NCI-H1436 treated with DMSO at 0.1 percent for 48 hours (cell line): ENCODE measurements around the gene ADCY2.

ENCODE experiments used
- DNase-seq: peaks from one replicate; lab custom pipeline; 2025; lab: John Stamatoyannopoulos, UW

Gene ADCY2

DNA sequence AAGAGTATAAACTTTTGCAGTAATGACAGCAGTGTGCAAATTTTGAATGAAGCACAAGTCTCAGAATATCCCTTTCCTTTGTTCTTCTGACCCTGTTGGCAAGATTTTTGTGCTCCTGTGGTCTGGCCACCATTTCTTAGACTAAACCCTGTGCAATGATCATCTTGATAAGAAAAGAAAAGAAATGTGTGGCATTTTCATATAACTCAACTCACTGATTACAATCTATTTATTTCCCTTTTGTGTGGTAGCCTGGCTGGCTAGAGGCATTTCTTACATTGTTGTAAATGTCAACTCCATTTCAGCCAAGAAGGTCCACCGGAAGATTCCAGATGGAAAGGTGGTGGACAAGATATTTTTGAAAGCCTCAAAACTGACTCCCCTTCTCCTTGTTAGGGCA lies 41.9 kb downstream of the ADCY2 start:
- no peak for DNase-seq

DNA sequence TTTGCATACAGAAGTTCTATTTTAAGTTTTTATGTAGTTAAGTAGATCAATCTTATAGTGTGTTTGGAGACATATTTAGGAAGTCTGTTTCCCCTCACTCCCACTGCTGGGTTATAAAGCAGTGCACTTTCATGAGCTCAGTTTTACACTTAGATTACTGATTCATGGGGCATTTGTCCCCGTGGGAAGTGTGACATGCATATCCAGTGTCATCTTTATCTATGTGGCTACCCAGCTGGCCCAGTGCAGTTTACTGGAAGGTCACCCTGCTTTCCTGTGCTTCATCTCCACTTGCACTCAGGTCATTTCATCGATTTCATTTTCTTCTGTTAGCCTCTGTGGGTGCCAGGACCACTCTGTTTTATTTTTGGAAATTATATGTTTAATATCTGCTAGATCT lies 49.1 kb downstream of the ADCY2 start:
- DNase-seq: no peak

DNA sequence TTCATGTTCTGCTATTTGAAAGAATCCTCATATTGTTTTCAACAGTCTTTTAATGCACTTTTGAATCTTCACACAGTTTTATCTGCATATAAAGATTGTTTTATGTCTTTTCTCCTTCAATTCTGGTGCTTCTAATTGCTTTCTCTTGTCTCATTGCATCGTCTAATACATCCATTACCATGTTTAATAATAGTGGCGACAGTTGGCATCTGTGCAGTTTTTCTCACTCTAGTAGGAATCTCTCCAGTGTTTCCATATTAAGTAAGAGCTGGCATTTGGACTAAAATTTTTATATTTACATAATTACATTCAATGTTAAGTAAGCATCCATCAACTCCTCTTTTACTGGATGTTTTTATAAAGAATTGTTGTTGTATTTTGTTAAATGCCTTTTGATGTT lies 49.9 kb downstream of the ADCY2 start:
- DNase-seq: no peak

DNA sequence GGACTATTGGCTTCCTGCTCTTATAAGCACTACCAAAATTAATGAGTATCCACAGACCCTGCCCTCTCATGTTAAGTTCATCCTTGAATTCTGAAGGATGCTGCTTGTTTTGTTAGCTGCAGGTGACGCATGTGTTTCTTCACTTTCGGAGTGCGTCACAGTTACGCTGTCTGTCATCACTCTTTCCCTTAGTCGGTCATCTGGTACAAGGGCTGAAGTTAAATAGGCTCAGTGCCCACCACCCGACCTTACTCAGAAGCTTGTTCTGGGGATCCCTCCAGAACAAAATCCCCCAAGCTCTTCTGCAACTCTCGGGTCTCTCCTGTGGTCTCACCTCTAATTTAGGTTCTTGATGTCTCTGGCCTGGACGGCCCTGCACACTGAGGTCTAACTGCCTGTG lies 51.0 kb downstream of the ADCY2 start:
- DNase-seq: no peak

DNA sequence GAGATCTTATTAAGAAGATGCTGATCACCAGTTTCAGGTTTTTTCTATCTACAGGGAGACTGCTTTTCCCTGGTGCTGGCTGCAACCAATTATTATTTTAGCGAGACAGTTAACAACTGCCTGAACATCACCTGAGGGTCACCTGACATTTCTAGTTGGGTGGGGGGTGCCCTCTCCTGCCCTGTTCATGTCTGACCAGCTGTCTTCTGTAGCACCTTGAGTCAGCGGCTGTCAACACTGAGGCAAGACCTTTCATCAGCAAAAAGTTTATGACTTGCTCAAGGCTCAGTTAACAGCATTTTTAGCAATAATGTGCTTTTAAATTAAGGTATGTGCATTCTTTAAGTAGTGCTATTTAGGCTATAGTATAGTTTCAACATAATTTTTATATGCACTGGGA lies 58.0 kb downstream of the ADCY2 start:
- no peak for DNase-seq

DNA sequence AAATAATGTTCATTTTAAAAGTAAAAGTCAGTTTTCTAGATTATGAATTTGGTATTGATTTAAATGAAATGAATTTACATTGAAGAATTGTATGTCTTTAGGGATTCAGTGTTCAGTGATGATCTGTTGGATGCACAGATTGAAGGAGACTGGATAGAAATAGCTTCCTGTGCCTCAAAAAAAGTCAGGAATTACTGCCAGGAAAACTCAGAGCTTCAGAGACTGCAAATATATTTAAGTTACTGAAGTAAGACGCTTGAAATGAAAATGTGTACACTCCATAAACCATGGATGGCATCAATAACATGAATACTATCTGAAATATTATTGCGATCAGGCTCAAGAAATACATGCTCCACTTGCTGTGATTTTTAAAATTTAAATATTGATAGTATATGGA lies 60.3 kb downstream of the ADCY2 start:
- no peak for DNase-seq

DNA sequence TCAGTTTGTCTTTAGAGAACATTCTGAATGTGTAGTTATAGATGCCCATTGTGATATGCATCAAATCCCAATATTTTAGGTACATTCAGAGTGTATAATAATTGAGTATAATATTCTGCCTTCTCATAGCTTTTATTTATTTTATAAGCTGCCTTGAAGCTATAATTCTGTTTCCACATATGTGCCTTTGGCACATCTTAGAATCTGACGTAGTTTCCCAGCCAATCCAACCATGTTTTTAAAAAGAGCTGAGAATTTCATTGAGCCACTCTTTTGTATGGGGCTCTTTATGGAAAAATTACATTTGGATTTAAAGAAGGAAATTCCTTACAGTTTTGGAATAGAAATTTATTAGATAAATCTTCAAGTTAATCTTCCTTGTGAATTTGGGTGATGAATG lies 65.4 kb downstream of the ADCY2 start:
- DNase-seq: no peak

DNA sequence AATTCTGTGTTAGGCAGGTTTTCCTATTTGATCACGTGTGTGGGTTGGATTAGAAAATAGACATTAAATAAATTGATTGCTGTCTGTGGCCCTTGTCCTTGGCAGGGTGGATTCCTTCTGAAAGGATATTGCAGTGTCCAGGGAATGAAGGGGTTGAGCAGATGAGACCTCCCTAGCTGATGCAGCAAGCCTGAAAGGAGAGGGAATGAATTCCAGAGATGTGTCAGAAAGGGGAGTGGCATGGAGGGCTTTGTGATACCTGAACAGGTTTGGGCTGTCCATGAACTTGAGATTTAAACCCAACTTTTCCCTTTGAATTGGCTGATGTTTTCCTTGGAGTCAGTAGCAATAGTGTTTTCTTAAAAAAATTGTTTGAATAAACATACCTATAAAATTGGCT lies 66.8 kb downstream of the ADCY2 start:
- DNase-seq: no peak

DNA sequence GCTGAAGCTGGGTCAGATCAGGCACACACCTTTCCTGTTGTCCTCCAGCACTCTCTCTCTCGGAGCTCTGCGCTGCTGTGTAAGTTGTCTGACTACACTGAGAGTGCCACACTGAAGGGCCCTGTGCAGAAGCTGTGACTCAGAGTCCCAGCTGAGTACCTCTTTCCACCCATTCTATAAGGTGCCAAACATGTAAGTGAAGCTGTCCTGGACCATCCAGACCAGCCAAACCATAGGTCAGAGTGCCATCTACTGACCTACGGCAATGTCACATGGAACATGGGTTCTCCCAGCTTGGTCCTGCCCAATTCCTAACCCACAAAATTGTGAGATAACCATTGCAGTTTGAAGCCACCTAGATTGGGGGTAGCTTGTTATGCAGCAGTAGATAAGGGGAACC lies 68.2 kb downstream of the ADCY2 start:
- DNase-seq: no peak

DNA sequence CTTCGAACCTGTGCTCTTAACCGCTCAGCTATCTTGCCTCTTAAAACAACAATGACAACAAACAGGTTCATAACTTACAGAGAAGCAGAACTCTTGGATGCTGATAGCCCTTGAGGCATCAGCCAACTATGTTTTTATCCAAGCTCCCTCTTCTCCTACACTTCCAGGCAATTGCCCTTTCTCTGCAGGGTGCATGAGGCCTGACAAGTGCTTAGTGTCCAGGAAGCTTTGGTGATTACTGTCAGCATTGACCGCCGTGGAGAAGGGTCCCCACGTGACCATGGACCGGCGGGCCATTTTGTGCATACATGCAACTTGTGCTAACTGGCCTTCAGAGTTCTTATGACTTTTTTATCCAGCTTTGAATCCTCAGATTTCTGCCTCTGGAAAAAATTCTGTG lies 71.2 kb downstream of the ADCY2 start:
- no peak for DNase-seq

DNA sequence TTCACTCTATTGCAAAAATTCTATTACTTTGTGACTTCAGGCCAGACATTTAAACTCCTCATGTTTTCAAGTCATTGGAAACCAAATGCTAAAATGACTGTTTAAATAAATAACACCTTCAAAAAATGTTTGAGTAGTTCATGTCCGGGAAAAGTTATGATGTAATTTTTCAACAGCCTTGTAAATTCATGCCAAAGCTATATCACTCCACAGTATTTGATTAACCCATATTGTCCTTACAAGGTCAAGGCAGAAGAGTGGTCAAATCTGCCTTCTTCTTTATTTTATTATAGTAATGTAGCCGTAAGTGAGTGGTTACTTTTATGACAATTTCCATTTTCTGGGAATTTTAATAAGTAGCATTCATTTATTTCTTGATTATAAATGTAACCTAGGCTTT lies 72.8 kb downstream of the ADCY2 start:
- DNase-seq: no peak

DNA sequence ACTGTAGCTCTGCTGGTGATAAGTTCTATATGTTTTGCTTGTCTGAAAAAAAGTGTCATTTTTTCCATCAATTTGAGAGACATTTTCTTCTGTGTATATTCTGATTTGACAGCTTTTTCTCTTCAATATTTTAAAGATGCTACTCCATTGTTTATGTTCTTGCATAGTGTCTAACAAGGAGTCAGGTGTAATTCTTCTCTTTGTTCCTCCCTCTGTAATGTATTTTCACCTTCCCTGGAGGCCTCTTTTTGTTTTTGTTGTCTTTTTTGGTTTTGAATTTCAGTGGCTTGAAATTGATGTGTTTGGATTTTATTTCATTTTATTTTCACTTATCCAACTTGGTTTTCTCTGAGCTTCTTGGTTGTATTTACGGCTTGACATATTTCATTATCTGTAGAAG lies 75.8 kb downstream of the ADCY2 start:
- DNase-seq: no peak

DNA sequence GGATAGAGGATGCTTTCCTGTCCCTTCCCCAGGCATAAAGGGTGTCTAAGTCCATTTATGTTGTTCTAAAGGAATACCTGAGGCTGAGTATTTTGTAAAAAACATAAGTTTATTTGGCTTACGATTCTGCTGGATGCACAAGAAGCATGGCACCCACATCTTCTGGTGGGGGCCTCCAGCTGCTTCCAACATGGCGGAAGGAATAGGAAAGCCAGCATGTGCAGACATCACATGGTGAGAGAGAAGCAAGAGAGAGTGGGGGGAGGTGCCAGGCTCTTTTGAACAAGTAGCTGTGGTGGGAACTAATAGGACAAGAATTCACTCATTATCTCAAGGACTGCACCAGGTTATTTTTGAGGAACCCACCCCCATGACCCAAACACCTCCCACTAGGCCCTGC lies 77.2 kb downstream of the ADCY2 start:
- no peak for DNase-seq

DNA sequence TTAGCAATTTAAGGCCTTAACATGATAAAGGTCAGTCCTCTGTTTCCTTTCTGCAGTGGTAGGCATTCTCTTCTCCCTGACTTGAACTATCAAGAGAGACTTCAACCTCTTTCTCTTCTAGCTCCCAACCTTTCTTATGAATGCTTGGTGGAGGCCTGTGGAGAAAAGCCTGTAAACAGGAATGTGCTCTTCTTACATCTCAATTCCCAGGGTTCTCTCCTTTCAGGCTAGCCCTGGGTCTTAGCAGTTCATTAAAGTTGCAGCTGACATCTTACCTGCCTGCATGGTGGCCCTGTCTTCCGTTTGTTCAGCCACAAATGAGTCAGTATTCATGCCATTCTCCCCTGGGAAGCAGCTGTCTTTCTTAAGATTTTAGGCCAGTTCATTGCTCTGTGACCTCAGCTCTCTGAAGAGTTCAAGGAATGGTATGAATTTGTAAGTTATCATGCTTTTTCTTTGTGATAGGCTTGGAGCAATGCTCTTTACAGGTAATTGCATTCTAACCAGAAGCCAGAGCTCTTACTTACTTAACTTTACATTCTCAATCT lies 77.8 kb downstream of the ADCY2 start:
- DNase-seq: no peak

DNA sequence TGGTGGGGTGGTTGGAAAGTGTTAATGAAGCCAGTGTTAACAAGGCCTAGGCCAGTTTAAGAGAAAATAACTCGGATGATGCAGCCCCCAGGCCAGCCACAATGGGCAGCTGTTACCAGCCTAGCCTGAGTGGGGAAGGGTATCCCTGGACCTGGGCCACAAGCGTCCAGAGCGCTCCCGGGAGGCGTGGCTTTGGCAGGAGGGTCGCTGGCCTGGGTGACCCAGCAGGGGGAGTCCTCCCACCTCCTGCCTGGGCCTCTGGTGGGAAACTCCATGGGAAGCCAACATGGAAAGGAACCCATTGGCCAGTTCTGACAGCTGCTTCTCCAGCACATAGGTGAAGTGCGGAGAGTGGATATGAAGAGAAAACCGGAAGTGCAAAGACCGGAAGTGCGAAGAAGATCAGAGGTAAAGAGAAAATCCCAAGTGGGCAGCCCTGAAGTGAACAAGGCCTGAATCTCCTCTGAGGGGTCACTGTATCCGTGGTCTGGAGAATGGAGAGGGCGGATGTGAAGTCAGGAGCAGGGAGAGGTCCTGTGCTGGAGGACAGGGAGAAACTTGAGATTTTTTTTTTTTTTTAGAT lies 79.0 kb downstream of the ADCY2 start:
- no peak for DNase-seq

DNA sequence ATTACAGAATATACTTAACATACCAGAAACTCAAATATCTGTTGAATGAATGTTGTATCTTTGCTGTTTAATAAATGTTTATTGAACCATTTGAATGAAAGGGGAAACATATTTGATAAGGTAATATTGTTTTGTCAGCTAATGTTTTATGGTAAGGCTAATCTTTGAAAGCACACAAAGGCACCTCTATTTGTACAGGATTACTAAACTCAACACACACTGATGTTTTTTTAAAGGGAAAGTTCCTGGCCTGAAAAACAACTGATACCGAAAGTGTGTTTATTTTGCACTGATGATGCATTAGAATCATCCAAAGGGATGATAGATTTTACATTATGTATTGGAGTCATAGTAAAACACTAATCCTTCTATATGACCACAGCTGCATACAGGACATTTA lies 82.5 kb downstream of the ADCY2 start:
- DNase-seq: no peak

DNA sequence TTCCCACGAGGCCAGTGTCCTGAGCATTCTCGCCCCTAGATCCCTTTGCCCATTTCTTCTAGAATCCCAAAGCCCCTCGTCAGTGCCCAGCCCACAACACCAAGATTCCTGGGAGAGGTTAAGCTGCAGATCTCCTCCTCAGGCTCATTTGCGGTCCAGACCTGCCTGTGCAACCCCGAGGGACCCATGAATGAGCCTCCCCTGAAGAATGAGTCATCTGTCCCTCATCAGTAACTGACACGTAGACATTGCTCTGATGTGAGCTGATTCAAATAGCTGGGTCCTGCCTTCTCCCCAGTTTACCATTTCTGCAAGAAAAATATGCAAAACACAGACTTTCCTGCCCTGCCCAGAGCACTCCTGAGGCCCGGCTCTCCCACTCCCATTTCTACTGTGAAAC lies 92.8 kb downstream of the ADCY2 start:
- DNase-seq: no peak

DNA sequence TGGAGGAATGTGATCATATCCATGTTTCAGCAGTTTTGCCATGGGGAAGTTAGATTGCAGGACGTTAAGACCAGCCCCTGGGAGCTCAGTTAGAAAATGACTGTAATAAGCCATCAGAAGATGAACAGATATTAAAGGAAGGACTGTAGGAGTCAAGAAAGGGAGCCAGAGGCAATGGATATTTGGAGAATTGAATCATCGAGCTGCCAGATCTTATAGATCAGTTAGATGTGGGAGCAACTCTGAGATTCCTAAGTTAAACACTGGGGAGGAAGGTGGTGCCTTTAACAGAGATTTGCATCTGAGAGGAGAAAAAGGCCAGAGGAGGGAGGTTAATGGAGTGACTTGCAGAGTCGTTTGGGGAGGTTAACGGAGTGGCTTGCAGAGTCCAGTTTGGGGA lies 96.4 kb downstream of the ADCY2 start:
- no peak for DNase-seq

DNA sequence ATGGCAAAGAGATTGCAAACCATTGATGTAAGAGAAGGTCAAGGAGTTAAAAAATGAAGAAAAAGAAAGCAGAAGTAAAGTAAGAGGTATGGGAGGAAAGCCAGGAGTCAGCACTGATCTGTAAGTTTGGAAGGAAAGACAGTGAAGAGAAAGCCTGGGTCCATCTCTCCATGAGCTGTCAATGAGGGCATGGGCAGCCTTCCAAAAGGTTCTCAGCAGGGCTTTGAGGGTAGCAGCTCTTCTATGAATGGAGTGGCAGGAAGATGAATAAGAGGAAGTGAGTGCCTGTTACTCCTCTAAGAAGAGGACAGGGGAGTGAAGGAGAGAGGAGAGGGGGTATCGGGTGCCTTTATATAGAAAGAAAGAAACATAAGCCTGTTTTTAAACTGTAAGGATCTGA lies 97.1 kb downstream of the ADCY2 start:
- DNase-seq: no peak

DNA sequence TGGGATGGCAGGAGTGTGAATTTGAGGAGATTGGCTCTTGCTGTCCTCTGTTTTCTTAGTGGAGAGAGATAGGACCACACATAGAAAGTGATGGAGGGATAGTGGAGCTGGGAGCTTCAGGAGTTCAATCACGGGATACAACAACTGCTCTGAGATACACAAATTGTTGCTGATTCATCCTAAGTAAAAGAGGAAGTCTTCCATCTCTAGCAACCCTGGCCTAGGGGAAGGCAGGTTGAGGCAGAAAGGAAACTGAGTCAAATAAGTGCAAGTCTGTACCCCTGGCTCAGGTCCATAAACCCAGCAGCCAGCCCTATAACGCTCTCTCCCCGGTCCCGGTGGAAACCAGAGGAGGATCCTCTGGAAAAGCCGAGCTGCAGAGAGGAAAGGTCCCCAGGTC lies 97.7 kb downstream of the ADCY2 start:
- DNase-seq: no peak

DNA sequence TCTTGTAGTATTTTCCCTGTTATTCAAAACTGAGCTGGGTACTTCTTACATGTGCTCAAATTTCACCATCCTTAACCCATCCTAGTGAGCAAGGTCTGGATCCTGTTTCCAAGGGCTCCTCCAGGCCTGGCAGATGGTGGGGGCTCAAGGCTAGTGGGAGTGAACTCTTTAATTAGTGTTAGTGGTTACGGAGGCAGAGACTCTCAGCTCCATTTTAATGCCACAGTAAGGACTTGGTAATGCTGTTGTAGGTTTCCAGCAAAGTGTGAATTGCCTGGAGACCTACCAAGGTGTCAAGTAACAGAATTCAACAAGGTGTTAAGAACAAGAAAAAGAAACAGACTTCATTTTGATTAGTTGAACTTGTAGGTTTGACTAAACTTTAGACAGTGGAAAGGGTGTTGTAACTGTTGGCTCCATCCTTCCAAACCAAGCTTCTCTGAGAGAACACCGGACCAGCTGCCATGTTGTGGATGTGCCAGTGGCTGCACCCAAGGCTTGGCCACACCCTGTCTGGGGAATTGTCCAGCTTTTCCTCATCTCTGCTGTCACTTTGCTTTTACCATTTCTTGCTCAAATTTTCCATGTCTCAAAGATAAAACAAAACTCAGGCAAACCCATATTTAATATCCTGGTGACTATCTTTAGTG lies 98.7 kb downstream of the ADCY2 start:
- no peak for DNase-seq

DNA sequence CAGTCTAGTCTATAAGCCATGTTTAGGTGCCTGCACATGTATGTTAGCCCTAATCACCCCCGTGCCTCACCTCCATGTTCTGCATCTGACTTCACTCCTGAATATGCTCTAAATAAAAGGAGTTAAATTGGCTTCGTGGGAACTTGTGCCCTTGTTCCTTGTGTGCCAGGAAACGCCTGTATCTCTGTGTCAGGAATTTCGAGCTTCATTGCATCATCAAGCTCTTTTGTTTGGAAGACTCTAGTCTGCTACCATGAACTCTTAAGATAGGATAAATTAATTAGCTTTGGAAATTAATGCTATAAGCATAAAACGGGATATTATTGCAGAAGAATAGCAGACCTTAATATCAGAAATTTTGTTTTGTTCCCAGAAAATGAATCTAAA lies 99.2 kb downstream of the ADCY2 start:
- DNase-seq: no peak

DNA sequence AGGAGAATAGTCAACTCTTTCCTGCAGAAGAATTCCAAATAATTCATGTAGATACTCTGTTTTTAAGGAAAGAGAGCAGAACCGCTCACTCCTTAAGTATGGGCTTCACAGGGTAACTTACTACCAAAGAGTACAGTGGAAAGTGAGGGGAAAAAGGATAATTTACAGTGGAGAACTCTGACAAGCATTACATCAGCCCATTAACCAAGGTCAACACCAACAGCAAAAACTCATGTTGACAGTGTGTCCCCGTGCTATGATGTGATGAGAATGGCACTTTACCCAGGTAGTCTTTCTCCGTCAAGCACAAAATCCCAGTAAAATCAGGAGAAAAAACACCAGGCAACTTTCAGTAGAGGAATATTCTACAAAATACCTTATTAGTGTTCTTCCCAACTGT lies 104.3 kb downstream of the ADCY2 start:
- DNase-seq: no peak

DNA sequence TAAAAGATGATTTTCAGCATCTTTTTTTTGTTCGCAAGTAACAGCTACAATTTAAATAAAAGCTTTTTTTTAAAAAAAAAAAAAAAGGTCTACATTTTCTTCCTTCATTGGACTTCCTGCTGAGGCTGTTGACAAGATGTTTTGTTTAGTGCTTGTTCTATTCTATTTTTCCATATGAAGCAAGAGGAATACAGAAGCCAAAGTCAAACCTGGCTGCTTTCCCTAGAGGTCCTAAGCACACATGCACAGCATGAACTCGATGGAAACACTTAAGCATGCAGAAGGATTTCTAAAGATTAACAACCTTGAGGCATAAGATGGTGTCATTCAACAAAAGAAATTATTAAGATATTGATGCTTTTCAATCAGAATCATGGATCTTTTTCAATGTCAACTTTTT lies 105.1 kb downstream of the ADCY2 start:
- DNase-seq: no peak
